ENCODE results near the gene AMPD3.
A peak's percentile ranks its signal among the peaks of the same experiment; 100 is the strongest.

AMPD3 gene

DNA sequence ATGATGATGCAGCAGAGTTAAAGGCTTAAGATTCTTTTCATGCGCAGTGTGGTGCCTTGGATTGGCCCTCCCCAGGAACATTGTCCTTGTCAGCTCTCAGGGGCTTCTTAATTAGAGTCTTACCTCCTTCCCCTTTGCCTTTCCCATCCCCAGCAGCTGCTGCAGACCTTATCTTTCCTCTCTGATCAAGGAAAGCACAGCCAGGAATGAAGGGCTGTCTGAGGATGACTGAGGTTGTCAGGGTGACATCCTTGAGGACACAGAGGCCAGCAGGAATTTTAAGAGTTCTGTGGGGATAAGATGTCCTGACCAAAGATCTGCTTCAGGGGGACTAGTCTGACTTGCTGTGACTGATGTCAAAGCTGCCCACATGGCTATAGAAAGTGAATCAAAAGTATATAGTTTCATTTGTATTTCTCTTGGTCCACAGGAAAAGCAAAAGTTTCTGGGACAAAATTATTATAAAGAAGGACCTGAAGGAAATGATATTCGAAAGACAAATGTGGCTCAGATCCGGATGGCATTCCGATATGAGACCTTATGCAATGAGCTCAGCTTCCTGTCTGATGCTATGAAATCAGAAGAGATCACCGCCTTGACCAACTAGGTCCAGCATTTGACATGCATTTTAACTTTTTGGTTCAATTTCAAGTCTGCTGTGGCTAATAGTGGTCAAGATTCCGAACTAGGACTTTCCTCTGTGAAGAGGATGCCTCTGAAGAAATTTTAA is 50.4 kb downstream of the AMPD3 start:
- H3K27ac ChIP-seq: no peak overlapping the region
- TF ChIP-seq ZFX (IDR thresholded peaks at IDR 0.05): no peak
- TF ChIP-seq, protein P1, sequence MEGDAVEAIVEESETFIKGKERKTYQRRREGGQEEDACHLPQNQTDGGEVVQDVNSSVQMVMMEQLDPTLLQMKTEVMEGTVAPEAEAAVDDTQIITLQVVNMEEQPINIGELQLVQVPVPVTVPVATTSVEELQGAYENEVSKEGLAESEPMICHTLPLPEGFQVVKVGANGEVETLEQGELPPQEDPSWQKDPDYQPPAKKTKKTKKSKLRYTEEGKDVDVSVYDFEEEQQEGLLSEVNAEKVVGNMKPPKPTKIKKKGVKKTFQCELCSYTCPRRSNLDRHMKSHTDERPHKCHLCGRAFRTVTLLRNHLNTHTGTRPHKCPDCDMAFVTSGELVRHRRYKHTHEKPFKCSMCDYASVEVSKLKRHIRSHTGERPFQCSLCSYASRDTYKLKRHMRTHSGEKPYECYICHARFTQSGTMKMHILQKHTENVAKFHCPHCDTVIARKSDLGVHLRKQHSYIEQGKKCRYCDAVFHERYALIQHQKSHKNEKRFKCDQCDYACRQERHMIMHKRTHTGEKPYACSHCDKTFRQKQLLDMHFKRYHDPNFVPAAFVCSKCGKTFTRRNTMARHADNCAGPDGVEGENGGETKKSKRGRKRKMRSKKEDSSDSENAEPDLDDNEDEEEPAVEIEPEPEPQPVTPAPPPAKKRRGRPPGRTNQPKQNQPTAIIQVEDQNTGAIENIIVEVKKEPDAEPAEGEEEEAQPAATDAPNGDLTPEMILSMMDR (conservative IDR thresholded peaks at IDR 0.05): no peak

DNA sequence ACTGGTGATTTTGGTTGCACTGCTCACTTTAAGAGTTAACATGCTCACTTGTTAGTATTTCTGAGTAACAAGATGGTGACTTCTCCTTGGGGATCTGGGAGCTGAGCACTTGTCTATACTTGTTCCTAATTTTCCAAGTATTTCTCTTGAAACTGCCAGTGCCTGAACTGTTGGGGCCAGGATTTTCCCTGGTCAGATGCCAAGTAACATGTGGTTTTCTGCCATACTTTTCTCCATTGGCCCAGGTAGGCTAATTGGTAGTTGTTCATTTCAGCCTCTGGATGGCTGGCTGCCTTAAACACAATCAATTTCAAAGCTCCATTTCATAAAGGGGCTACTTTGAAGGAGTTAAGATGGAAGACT is 50.9 kb downstream of the AMPD3 start:
- no peak overlapping the region for H3K27ac ChIP-seq
- no peak for TF ChIP-seq ZFX (IDR thresholded peaks at IDR 0.05)
- TF ChIP-seq, protein P1 (conservative IDR thresholded peaks at IDR 0.05): no peak

DNA sequence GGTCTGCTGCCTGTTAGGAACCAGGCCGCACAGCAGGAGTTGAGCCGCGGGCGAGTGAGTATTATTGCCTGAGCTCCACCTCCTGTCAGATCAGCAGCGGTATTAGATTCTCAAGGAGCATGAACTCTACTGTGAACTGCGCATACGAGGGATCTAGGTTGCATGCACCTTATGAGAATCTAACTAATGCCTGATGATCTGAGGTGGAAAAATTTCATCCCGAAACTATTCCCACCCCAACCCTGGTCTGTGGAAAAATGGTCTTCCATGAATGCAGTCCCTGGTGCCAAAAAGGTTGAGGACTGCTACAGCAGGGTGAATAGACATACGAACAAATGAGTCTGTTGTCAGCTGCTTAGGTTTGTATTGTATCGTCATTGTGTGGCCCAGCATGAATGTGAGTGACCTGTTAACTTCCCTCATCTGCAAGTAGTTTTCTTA is 56.1 kb downstream of the AMPD3 start:
- TF ChIP-seq ZFX (IDR thresholded peaks at IDR 0.05): no peak
- TF ChIP-seq, protein P1 (conservative IDR thresholded peaks at IDR 0.05): no peak
- no peak overlapping the region for H3K27ac ChIP-seq

DNA sequence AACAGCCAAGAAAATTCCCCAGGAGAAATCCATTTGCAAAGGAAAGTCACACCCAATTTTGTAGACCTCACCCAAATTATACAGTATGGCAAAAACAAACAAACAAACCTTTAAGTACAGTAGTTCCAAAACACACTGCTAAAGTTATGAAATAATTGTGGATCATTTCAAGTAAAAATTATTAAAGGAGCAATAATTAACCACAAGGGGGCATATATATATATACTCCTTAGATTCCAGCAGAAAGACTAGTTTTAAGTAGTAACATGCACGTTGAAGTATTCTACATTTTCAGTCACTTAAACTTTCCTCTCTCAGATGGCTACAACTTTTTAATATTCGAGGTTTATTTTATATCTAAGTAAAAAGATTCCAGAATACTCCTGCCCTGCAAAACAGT is 59.1 kb downstream of the AMPD3 start:
- no peak overlapping the region for H3K27ac ChIP-seq
- TF ChIP-seq, protein P1 (conservative IDR thresholded peaks at IDR 0.05): peak; percentile 67
- TF ChIP-seq ZFX (IDR thresholded peaks at IDR 0.05): no peak

DNA sequence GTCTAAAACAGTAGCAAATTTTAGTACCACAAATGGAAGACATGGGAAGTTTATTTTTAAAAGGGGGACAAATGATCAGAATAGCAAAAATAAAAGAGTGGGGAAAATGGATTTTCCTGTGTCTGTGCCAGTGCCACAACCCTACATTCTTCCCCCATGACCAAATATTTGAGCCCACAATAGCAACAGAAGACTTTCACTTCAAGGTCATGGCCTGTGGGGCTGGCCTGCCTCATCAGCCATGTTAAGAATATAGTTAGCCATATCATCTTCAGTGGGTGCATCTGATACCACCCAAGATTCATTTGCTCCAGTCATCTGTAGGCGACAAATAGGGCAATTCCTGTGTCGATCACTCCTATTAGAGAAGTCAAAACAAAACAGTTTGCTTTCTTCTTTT is 59.6 kb downstream of the AMPD3 start:
- no peak overlapping the region for H3K27ac ChIP-seq
- TF ChIP-seq, protein P1 (conservative IDR thresholded peaks at IDR 0.05): no peak
- no peak for TF ChIP-seq ZFX (IDR thresholded peaks at IDR 0.05)

DNA sequence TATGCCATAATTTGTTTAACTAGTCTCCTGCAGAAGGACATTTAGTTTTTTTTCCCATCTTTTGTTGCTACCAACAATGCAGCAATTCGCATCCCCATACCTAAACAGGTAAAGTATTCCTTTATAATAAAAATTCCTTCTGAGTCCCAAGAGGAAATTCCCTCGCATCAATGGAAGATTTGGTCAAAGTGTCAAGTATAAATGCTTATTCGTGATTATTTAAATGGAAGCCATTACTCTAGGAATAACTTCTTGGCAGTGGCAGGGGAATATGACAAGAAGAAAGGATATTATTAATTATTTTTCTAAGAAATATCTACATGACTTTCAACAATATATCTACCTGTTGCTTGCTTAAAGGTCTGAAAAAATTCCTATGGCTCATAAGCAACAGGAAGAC is 60.4 kb downstream of the AMPD3 start:
- TF ChIP-seq, protein P1 (conservative IDR thresholded peaks at IDR 0.05): no peak
- TF ChIP-seq ZFX (IDR thresholded peaks at IDR 0.05): no peak
- no peak overlapping the region for H3K27ac ChIP-seq

DNA sequence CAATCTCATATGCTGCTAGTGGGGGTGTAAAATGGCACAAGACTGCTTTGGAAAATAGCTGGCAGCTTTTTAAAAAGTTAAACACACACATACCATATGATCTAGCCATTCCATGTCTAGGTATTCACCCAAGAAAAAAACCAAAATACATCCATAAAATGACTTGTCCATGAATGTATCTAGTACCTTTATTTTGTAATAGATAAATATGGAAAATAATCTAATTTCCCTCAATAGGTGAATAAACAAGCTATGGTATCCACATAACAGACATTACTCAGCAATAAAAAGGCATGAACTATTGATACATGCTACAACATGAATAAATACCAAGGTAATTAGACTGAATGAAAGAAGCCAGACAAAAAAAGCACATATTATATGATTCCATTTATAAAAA is 63.1 kb downstream of the AMPD3 start:
- TF ChIP-seq, protein P1 (conservative IDR thresholded peaks at IDR 0.05): no peak
- no peak overlapping the region for H3K27ac ChIP-seq

All from C4-2B (cell line).